ENCODE results near the gene UGT3A1.
"Not testable (repeated sequence)": the region's sequence is repeated elsewhere in the genome, so short reads cannot be mapped to it uniquely, and the experiment has no call there.

The UGT3A1 gene, protein sequence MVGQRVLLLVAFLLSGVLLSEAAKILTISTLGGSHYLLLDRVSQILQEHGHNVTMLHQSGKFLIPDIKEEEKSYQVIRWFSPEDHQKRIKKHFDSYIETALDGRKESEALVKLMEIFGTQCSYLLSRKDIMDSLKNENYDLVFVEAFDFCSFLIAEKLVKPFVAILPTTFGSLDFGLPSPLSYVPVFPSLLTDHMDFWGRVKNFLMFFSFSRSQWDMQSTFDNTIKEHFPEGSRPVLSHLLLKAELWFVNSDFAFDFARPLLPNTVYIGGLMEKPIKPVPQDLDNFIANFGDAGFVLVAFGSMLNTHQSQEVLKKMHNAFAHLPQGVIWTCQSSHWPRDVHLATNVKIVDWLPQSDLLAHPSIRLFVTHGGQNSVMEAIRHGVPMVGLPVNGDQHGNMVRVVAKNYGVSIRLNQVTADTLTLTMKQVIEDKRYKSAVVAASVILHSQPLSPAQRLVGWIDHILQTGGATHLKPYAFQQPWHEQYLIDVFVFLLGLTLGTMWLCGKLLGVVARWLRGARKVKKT

DNA sequence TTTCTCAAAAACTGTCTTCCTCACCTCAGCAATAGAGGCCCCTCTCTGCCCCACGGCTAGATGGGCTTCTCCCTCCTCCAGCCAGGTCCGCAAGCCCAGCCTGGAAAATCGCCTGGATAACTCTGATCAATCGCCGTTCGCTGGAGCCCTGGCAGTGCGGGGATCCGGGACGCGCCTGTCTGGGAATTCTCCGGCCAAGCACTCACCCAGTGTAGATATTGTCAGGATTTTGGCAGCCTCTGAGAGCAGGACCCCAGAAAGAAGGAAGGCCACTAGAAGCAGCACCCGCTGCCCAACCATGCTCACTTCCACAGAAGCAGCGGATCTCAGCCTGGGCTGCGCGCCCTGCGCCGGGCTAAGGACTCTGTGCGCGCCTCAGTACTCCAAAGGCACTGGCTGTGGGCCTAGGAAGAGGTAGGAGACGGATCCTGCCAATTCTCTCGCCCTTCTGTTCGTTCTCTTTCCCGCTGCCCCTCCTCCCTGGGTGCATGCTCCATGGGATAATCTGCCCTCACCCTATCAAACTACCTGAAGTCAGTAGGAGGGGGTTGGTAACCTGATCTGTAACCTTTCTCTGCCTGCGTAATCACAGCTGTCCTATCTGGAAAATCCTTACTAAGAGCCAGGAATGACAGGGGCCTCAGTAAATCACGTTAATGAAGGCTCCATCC is at the start of gene UGT3A1:
Gene UGT3A1 (minus strand): TSS at position 450 of the 671 bp plus-strand sequence. CDS start 150 bp downstream, at position 300.
- no peak for DNase-seq (ENCODE audit: low read depth in 2 of 2)

DNA sequence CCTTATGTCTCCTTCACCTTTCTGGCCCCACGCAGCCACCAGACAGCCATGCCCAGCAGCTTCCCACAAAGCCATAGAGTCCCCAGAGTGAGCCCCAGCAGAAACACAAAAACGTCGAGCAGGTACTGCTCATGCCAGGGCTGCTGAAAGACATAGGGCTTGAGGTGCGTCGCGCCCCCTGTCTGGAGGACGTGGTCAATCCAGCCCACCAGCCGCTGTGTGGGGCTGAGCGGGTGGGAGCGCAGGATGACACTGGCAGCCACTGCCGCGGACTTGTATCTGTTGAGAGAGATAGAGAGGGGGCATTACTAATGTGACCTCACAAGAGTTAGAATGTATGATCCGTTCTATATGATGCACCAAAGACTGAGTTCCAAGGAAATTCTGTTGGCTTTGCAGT is 44.5 kb upstream of the UGT3A1 start:
- DNase-seq (ENCODE audit: low read depth in 2 of 2), result no peak

DNA sequence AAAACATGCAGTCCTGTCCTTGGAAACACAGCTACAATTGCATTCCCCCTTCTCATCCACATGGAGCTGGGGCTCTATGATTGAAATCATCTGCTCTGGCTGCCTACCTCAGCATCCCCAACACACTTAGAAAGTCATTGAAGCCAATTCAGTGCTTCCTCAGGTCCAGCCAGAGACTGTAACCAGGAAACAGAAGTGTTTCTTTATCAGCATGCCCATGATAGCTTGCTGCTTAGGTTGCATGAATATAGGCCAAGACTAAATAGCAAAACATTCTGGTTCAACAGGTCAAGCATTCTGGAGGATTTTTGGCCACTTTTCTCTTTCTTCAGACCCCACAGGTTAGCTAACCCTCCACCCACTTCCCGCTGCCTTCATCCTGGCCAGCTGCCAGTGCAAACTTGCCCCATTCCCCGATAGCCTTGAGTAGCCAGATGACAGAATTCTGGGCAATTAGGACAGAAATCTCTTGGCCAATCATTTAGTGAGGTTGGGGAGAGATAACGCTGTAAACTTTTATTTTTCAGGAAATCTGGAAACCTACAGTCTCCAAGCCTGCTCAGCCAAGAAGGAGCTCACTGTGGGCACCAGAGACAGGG is 43.4 kb upstream of the UGT3A1 start:
- not testable (repeated sequence) for DNase-seq (ENCODE audit: low read depth in 2 of 2)

DNA sequence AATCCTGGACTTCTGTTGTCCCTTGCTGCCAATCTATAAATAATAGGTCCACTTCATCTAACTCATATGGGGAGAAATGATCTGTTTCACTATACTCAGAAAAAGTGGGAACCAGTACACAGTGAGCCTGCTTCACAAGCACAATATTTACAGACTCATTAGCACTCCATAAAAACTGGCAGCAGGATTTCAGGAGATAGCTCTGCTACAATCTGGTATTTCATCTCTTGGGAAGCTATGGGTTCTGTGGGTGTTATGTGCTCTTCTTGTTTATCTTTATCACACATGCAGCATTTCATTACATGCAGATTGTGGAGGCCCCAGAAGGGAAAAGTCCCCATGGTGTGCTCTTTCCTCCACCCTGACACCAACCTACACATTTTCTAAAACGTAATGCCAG is 42.3 kb upstream of the UGT3A1 start:
- DNase-seq (ENCODE audit: low read depth in 2 of 2), result no peak

DNA sequence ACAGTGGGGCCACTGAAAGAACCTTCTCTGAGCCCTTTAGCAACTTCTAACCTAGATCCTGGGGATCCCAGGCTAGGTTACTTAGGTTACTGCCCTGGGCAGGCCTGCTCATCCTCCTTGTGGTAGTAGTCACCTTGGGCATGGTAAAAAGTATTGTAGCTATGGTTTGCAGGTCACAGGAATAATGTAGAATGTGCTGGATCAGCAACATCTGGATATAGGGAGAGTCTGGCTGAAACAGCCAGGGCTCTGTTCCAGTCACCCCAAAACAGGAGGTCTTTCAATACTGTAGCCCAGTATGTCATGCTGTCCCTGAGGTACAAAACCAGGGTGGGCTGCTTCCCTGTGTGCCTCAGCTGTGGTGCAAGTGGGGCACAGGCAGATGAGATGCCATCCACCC is 41.9 kb upstream of the UGT3A1 start:
- no peak for DNase-seq (ENCODE audit: low read depth in 2 of 2)

DNA sequence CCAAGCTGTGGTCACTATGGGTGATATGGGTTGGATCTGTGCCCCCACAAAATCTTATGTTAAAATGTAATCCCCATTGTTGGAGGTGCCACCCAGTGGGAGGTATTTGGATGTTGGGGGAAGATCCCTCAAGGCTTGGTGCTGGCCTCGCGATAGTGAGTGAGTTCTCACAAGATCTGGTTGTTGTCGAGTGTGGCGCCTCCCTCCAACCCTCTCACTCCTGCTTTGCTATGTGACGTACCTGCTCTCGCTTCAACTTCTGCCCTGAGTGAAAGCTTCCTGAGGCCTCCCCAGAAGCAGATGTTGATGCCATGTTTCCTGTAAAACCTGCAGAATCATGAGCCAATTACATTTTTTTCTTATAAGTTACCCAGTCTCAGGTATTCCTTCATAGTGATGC is 40.0 kb upstream of the UGT3A1 start:
- DNase-seq (ENCODE audit: low read depth in 2 of 2), result no peak

DNA sequence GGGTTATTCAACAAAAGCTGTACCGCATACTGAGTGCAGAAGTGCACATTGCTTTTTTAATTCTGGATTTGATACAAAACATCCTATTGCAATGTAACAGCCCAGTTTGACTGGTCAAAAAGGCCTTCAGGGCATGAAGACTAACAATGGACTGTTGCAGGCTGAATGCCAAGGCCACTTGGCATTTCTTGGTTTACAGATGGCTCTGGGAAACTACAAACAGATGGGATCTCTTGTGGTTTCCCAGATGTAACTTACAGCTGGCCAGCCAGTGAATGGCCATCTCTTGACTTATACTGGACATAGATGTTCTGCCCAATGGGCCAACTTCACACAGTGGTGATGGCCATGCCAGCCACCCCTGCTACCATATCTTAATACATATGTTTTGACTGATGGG is 38.7 kb upstream of the UGT3A1 start:
- DNase-seq (ENCODE audit: low read depth in 2 of 2), result no peak

DNA sequence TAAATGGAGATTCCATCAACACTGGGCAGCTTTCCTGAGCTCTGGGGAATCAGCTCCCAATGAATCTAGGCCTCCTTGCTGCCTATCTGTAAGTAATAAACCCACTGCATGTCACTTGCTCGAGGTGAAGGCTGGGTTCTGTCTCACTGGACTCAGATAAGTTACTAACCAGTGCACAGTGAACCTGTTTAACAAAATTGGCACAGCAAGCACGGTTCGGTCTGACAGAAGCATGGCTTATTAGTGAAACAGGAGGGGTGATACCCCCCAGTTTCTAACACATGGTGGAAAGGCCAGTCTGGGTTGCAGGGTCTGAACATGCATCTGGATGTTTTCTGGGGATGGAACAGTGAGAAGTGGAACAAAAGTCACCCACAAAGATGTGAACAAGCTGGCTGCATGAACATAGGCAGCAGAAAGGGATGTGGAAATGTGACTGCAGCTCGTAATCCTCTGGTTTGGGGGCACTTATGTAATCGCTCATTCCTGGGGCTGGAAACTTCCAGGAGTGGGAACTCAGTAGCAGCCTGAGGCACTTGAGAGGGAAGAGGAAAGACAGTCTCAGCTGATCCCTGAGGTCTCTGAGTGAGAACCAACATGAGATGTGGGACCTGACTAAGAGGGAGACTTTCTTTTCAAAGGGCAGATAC is 37.8 kb upstream of the UGT3A1 start:
- DNase-seq (ENCODE audit: low read depth in 2 of 2), result no peak

DNA sequence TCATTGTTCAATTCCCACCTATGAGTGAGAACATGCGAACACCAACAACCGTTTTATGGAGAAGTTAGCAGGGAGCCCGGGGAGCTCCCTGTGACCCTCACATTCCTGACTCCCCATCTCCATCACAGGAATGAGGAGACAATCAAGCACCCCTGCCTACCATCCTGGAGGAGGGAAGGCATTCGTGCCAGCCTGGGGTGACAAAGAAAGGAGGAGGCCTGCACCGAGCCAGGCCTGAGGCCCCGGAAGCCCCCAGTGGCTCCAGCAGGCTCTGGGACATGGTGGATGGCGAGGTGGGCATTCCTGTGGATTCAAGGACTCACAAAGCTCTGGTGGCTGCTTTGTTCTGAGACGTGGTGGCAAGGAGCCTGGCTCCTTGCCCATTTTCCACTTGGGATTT is 36.5 kb upstream of the UGT3A1 start:
- DNase-seq (ENCODE audit: low read depth in 2 of 2), result no peak

DNA sequence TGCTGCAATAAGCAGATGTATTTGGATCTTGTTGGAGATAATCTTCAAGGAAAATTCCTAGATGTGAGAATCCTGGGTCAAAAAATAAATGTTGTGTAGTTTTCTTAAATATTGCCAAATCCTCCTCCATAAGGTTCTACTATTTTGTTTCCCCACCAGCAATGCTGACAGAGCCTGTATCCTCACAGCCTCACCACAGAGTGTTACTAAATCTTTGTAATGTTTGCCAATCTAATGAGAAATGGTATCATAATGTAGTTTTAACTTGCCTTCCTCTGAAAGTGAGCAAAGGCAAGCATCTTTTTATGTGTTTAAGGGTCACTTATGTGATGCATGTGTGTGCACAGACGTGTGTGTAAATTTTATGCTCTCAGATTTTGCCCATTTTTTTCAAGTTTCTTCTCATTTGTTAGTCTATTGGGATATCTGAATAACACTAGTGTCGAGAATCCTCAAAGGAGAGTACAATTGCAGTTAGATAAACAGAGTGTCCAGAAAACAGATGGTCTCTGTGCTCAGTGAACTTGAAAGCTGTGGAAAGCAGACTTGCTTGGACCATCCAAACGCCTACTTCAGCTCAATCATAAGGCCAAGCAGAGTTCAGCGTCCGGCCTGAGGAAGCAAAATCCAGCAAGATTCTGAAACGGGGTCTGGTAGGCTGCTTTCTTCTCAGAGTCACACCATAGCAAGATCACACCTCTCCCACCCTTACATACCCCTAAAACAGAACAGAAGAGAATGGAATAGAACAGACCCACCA is 35.7 kb upstream of the UGT3A1 start:
- no peak for DNase-seq (ENCODE audit: low read depth in 2 of 2)

DNA sequence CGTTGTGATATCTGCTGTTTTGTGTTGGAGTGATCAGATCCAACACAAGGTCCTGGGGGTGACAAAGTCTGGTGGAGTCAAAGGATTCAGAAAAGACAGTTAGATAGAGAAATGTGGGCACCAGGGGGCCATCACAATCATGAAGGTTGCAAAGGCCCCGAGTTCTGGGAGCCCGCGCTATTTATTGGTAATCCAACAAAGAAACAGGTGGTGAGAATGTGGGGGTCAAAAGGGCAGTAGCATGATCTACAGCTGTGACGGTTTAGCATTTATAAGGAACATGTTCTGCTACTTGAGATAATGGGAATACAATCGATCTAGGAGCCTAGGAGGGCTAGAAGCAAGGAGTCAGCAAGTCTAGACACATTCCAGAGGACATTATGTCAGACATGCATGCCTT is 31.1 kb upstream of the UGT3A1 start:
- DNase-seq (ENCODE audit: low read depth in 2 of 2), result not testable (repeated sequence)

DNA sequence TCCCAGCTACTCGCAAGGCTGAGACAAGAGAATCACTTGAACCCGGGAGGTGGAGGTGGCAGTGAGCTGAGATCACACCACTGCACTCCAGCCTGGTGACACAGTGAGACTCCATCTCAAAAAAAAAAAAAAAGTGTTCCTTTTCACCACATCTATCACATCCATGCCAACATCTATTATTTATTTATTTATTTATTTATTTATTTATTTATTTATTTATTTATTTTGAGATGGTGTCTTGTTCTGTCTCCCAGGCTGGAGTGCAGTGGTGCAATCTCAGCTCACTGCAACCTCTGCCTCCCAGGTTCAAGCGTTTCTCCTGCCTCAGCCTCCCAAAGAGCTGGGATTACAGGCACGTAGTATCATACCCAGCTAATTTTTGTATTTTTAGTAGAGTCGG is 28.4 kb upstream of the UGT3A1 start:
- DNase-seq (ENCODE audit: low read depth in 2 of 2), result not testable (repeated sequence)

DNA sequence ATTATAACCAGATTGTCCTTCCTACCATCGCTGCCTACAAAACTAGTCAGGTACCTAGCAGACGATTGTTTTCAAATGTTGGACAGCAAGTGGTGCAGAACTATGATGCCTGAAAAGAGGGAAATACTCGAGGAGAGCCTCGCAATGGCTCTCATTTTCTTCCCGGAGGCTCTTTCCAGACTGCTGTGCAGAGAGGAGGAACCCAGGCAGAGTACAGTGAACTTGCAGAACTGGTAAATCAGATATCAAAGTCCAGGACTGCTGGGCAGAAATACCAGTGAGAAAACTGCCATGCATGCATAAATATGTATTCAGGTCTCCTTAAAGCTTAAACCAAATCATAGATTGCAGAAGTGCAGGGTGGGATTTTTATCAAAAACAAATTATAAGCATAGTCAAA is 26.4 kb upstream of the UGT3A1 start:
- DNase-seq (ENCODE audit: low read depth in 2 of 2), result no peak

DNA sequence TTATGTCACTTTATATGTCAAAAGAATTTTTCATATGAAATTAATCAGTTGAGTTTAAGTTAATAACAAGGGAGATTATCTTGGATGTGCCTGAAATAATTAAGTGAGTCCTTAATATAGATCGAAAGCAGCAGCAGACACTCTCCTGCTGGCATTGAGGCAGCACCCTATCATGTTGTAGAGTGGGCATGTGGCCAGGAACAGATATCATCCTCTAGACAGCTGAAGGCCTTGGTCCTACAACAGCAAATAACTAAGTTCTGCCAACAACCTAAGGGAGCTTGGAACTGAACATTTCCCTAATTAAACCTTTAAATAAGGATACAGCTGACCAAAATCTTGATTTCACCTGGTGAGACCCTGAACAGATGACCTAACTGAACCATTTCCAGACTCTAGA is 25.8 kb upstream of the UGT3A1 start:
- DNase-seq (ENCODE audit: low read depth in 2 of 2), result no peak

DNA sequence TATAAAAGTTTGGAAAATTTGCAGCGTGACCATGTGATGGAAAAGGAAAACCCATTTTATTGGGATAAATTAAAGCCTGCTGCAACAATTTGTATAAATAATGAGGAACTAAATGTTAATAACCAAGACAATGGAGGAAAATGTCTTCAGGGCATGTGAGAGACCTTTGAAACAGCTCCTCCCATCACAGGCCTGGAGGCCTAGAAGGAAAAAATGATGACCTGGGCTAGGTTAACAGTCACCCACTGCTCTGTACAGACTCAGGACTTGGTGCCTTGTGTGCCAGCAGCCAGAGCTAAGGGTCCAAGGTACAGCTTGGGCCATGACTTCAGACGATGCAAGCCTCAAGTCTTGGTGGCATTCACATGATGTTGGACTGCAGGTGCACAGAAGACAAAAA is 22.0 kb upstream of the UGT3A1 start:
- DNase-seq (ENCODE audit: low read depth in 2 of 2), result no peak

DNA sequence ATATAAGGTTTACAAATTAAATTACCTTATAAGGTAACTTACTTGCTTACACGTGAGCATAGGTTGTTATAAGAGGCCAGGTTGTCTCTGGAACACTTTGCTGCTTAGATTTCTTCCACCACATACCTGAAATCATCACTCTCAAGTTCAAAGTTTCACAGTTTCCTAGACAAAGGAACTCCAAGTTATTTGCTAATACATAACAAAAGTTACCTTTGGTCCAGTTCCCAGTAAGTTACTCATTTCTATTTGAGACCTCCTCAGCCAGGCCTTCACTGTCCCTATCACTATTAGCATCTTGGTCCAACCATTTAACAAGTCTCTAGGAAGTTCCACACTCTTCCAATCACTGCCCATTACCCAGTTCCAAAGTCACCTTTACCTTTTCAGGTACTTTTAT is 18.5 kb upstream of the UGT3A1 start:
- no peak for DNase-seq (ENCODE audit: low read depth in 2 of 2)

DNA sequence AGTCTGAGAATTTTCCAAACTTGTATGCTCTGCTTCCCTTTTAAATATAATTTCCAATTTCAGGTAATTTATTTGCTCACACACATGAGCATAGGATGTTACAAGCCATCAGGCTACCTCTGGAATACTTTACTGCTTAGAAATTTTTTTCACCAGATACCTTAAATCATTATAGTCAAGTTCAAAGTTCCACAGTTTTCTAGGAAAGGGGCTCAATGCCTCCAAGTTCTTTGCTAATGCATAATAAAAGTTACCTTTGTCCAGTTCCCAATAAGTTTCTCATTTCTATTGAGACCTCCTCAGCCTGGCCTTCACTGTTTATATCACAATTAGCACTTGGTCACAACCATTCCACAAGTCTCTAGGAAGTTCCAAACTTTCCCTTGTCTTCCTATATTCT is 16.2 kb upstream of the UGT3A1 start:
- DNase-seq (ENCODE audit: low read depth in 2 of 2), result no peak

DNA sequence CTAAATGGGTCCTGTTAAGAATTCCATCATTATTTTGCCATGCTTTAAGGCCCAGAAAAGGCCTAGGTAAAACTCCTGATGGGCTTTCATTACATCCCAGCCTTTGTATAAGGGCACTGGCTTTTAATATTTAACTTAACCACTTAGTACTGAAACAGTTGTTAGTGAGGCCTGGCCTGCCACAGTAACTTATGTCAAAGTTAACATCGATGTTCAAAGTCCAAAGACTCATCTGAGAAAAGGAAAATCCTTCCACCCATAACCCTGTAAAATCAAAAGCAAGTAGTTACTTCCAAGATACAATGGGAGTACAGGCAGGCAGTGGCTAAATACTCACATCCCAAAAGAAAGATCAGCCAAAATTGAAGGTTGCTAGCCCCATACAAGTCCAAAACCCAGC is 15.0 kb upstream of the UGT3A1 start:
- DNase-seq (ENCODE audit: low read depth in 2 of 2), result no peak

DNA sequence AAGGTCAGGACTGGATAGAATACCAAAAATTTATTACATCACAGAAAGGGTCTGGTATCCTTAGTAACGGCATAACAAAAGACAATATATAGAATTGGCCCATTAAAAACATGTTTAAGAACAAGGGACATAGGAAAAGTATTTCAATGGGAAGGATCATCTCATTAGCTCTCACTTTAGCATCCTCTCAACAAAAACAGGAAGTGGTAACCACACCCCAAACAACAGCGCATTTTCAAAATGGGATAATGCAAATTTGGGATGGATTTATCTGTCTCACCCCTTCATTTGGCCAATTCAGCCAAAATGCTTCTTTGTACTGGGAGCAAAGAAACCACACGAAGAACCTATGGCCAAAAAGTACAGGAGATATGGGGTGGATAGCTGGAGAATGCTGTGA is 9.8 kb upstream of the UGT3A1 start:
- DNase-seq (ENCODE audit: low read depth in 2 of 2), result no peak

DNA sequence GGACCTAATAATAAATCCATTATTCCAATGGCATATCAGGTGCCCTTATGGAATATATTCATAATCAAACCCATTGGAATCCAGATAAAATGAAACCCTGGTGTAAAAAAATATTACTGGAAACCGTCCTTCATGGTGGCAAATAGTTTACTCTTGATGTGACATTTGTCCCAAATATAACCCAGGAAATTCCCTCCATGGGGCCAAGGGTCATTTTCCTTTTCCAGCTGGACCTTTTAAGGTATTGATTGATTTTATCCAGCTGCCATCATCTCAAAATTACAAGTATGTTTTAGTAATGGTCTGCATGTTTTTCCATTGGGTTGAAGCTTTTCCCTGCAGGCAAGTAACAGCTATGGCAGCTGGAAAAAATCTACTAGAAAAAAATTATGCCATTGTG is 8.4 kb upstream of the UGT3A1 start:
- DNase-seq (ENCODE audit: low read depth in 2 of 2), result no peak

DNA sequence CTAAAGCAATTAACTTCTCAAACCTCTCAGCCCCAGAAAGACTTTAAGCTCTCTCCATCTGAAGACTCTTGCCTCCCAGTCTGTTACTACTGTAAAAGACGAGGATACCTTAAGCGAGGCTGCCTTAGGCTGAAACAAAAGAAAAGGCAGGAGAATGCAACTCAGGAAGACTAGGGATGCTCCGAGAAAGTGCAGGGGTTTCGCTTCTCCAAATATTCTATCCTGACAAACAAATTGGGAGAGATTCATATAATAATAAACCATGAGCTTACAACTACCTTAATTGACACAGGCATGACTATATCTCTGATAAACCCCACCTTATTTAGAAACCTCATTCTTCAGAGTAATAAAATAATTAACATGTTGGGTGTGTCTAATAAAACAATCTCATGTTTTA is 4.9 kb upstream of the UGT3A1 start:
- DNase-seq (ENCODE audit: low read depth in 2 of 2), result no peak

DNA sequence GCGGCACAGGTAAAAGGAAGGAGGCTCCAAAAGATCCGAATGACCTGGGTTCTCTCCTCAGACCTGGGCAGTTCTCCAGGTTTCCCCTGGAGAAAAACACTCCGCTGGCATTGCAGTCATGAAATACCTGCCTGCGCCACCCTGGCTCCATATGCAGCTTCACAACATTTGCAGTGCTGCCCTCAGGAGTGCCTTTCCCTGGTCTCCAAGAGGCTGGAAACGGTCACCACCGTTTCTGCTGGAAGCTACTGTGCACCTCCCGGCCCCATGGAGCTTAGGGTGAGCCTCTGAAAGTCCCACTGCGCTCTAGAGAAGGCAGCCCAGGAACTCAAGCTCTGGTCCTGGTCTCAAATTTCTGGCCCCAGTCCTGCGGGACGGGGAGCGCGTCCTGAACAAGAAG is 670 bp downstream of the UGT3A1 start:
- DNase-seq (ENCODE audit: low read depth in 2 of 2), result no peak

All from stimulated activated CD8-positive, alpha-beta memory T cell treated with anti-CD3 and anti-CD28 coated beads, Interleukin-7, amount 100 ng/mL, for 4 hours (primary cell).